GM12878 (cell line): ENCODE measurements around the gene ELMO3. TPM values are rescaled to one million over a fixed set of nuclear protein-coding genes. Genes with fewer than 3 reads are reported as not detected.

Experiments used
- ATF7 ChIP-seq: fragments of 450-650 bp; IDR thresholded peaks from 2 replicates; pipeline ENCODE4 v1.6.1; 2016; ENCODE audit warnings: low read depth, mild to moderate bottlenecking
- BCLAF1 ChIP-seq: fragments of 450-650 bp; IDR thresholded peaks from 2 replicates; pipeline ENCODE4 v1.6.1; 2017; ENCODE audit warnings: antibody characterized with exemption, mild to moderate bottlenecking, moderate library complexity
- CEBPB ChIP-seq, 2 experiments: fragments of 150-350 bp in 1 of 2; IDR thresholded peaks; 2 replicates each; pipeline ENCODE4 v1.6.1; 2012 to 2014; ENCODE audit warnings: low read depth in 2 of 2, low read length in 2 of 2, borderline replicate concordance in 1 of 2, inconsistent platforms in 1 of 2
- CHD4 ChIP-seq: fragments of 200-600 bp; sonication (generic); IDR thresholded peaks from 2 replicates; pipeline ENCODE4 v1.6.1; 2016; ENCODE audit warnings: mild to moderate bottlenecking
- CREB1 ChIP-seq: IDR thresholded peaks from 2 replicates; pipeline ENCODE4 v1.6.1; 2012; ENCODE audit warnings: low read depth, mild to moderate bottlenecking, inconsistent platforms
- ETV6 ChIP-seq, 2 experiments: fragments of 450-650 bp in 1 of 2; IDR thresholded peaks in 1 of 2; conservative IDR thresholded peaks in 1 of 2; 2 replicates each; pipeline ENCODE4 v1.6.1; 2014; ENCODE audit warnings: antibody characterized with exemption in 1 of 2, borderline replicate concordance in 1 of 2, low read depth in 1 of 2, mild to moderate bottlenecking in 1 of 2, moderate library complexity in 1 of 2
- GATAD2B ChIP-seq: fragments of 450-650 bp; conservative IDR thresholded peaks from 2 replicates; pipeline ENCODE4 v1.6.1; 2017; ENCODE audit warnings: low read depth, mild to moderate bottlenecking, moderate library complexity
- HDGF ChIP-seq: fragments of 450-650 bp; IDR thresholded peaks from 2 replicates; pipeline ENCODE4 v1.6.1; 2016; ENCODE audit warnings: antibody characterized with exemption
- IKZF2 ChIP-seq, 2 experiments: fragments of 450-650 bp; IDR thresholded peaks; 2 replicates each; pipeline ENCODE4 v1.6.1; 2017; ENCODE audit warnings: mild to moderate bottlenecking in 2 of 2, moderate library complexity in 2 of 2
- NBN ChIP-seq: fragments of 450-650 bp; IDR thresholded peaks from 2 replicates; pipeline ENCODE4 v1.6.1; 2016
- NFIC ChIP-seq: IDR thresholded peaks from 2 replicates; pipeline ENCODE4 v1.6.1; 2012; ENCODE audit warnings: low read depth, mild to moderate bottlenecking, inconsistent platforms, low read length, moderate library complexity
- NFYA ChIP-seq: IDR thresholded peaks from 2 replicates; pipeline ENCODE4 v1.6.1; 2011; ENCODE audit warnings: low read depth, mild to moderate bottlenecking, low read length, improper control_type of control experiment, borderline replicate concordance
- NFYB ChIP-seq: IDR thresholded peaks from 2 replicates; pipeline ENCODE4 v1.6.1; 2011; ENCODE audit warnings: low read depth, mild to moderate bottlenecking, low read length, improper control_type of control experiment, moderate library complexity; ENCODE audit not compliant: insufficient read depth
- NKRF ChIP-seq: fragments of 450-650 bp; conservative IDR thresholded peaks from 2 replicates; pipeline ENCODE4 v1.6.1; 2017; ENCODE audit warnings: mild to moderate bottlenecking, moderate library complexity
- POLR2AphosphoS5 ChIP-seq: IDR thresholded peaks from 2 replicates; pipeline ENCODE4 v1.6.1; 2011; ENCODE audit warnings: mild to moderate bottlenecking, low read length, inconsistent platforms
- RAD51 ChIP-seq: fragments of 450-650 bp; IDR thresholded peaks from 2 replicates; pipeline ENCODE4 v1.6.1; 2016; ENCODE audit warnings: moderate library complexity, mild to moderate bottlenecking, inconsistent platforms
- RELA ChIP-seq: fragments of 450-650 bp; IDR thresholded peaks from 2 replicates; pipeline ENCODE4 v1.8.0; 2014; ENCODE audit warnings: borderline replicate concordance; ENCODE audit not compliant: partially characterized antibody
- SUZ12 ChIP-seq: fragments of 200-600 bp; sonication (generic); IDR thresholded peaks from one replicate; pipeline ENCODE4 v1.6.1; 2018; ENCODE audit warnings: antibody characterized with exemption, mild to moderate bottlenecking; ENCODE audit not compliant: unreplicated experiment
- TCF12 ChIP-seq: IDR thresholded peaks from 2 replicates; pipeline ENCODE4 v1.6.1; 2011; ENCODE audit warnings: low read depth, mild to moderate bottlenecking, low read length
- ZZZ3 ChIP-seq: IDR thresholded peaks from 2 replicates; pipeline ENCODE4 v1.6.1; 2011; ENCODE audit warnings: low read depth; ENCODE audit not compliant: control insufficient read depth, insufficient read length
- polyA plus RNA-seq, 11 experiments: library from polyadenylated mRNA; depleted of rRNA in 4 of 11; unstranded in 6 of 11; stranded (reverse) in 5 of 11; fragments of >200 nt; fragmentation: Nextera tagmentation in 4 of 11; fragmentation: Illumina TruSeq in 1 of 11; extraction: Ambion mirVana in 4 of 11; extraction: Trizol in 1 of 11; gene quantifications; 1 replicate in 1 of 11; 2 replicates in 10 of 11; pipeline versions ENCODE4 v1.2.1 to v1.2.3, GENCODE V29; 2011 to 2016; ENCODE audit warnings: inconsistent platforms in 2 of 11, missing spikeins in 2 of 11, low read depth in 1 of 11
- total RNA-seq, 4 experiments: library from RNA; depleted of rRNA in 3 of 4; stranded (reverse); fragments of >200 nt in 3 of 4; fragmentation: Illumina TruSeq in 1 of 4; extraction: Trizol in 1 of 4; gene quantifications; 2 replicates each; pipeline versions ENCODE4 v1.2.1 to v1.2.3, GENCODE V29; 2013 to 2021
- TF ChIP-seq, protein P1 (sequence below): fragments of 450-650 bp; formaldehyde crosslinking; IDR thresholded peaks from 2 replicates; pipeline ENCODE4 v1.4.0; 2022; ENCODE audit warnings: mild to moderate bottlenecking, moderate library complexity

Gene ELMO3
- total and polyA plus RNA-seq, 10 of the 15 experiments (the other 5 are each of a cell fraction or from before 2014, with no cell fraction given): 0.05 to 4.7 (median 0.96) TPM; not detected in 1

GRCh38 chr16:67158637-67159600 is 40.0 kb upstream of the ELMO3 start (continued):
- peak; percentile 63 for TF ChIP-seq CREB1
- TF ChIP-seq CEBPB (IDR thresholded peaks at IDR 0.05; ENCODE audit: borderline replicate concordance in 1 of 2, low read depth in 2 of 2, low read length in 2 of 2): no peak
- no peak for TF ChIP-seq BCLAF1
- no peak for TF ChIP-seq ZZZ3
- TF ChIP-seq CHD4: no peak
- no peak for TF ChIP-seq NKRF
- no peak for TF ChIP-seq HDGF
- 0 out of 2 replicates have a peak, but pooled peaks have one; percentile 1 for TF ChIP-seq GATAD2B
- TF ChIP-seq, protein P1, sequence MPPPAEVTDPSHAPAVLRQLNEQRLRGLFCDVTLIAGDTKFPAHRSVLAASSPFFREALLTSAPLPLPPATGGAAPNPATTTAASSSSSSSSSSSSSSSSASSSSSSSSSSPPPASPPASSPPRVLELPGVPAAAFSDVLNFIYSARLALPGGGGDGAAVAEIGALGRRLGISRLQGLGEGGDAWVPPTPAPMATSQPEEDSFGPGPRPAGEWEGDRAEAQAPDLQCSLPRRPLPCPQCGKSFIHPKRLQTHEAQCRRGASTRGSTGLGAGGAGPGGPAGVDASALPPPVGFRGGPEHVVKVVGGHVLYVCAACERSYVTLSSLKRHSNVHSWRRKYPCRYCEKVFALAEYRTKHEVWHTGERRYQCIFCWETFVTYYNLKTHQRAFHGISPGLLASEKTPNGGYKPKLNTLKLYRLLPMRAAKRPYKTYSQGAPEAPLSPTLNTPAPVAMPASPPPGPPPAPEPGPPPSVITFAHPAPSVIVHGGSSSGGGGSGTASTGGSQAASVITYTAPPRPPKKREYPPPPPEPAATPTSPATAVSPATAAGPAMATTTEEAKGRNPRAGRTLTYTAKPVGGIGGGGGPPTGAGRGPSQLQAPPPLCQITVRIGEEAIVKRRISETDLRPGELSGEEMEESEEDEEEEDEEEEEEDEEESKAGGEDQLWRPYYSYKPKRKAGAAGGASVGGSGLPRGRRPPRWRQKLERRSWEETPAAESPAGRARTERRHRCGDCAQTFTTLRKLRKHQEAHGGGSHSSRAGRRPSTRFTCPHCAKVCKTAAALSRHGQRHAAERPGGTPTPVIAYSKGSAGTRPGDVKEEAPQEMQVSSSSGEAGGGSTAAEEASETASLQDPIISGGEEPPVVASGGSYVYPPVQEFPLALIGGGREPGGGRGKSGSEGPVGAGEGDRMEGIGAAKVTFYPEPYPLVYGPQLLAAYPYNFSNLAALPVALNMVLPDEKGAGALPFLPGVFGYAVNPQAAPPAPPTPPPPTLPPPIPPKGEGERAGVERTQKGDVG (CRISPR knock-in tag): no peak
- no peak for TF ChIP-seq RAD51
- no peak for TF ChIP-seq TCF12
- no peak for TF ChIP-seq NFIC
- peak; percentile 82; the same call in 1 of the 2 replicates for TF ChIP-seq POLR2AphosphoS5
- no peak for TF ChIP-seq NFYA
- no peak for TF ChIP-seq NFYB
- TF ChIP-seq ETV6 (conservative IDR thresholded peaks at IDR 0.05 in 1 of 2, IDR thresholded peaks at IDR 0.05 in 1 of 2; ENCODE audit: borderline replicate concordance in 1 of 2, low read depth in 1 of 2): no peak
- TF ChIP-seq IKZF2 (IDR thresholded peaks at IDR 0.05): peak in 1 of 2 experiments; percentile 56; a peak in 1 of 4 replicates
- TF ChIP-seq SUZ12: no peak
- peak; percentile 48; the same call in 1 of the 2 replicates for TF ChIP-seq NBN
- TF ChIP-seq ATF7: no peak; the same call in 1 of the 2 replicates
- no peak for TF ChIP-seq RELA
